ENCODE results near the gene KHSRP. TPM values are rescaled to one million over a fixed set of nuclear protein-coding genes. Genes with fewer than 3 reads are reported as not detected.
"Not testable (repeated sequence)": the region's sequence is repeated elsewhere in the genome, so short reads cannot be mapped to it uniquely, and the experiment has no call there.

Gene KHSRP
- total RNA-seq, 1 donor from 2014 or later = 152 TPM

GRCh38 chr19:6409346-6409745 lies 15.3 kb downstream of the KHSRP start:
- H3K9me3 ChIP-seq = no peaks in the 10 kb centered on the region
- TF ChIP-seq, protein P1, sequence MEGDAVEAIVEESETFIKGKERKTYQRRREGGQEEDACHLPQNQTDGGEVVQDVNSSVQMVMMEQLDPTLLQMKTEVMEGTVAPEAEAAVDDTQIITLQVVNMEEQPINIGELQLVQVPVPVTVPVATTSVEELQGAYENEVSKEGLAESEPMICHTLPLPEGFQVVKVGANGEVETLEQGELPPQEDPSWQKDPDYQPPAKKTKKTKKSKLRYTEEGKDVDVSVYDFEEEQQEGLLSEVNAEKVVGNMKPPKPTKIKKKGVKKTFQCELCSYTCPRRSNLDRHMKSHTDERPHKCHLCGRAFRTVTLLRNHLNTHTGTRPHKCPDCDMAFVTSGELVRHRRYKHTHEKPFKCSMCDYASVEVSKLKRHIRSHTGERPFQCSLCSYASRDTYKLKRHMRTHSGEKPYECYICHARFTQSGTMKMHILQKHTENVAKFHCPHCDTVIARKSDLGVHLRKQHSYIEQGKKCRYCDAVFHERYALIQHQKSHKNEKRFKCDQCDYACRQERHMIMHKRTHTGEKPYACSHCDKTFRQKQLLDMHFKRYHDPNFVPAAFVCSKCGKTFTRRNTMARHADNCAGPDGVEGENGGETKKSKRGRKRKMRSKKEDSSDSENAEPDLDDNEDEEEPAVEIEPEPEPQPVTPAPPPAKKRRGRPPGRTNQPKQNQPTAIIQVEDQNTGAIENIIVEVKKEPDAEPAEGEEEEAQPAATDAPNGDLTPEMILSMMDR (IDR thresholded peaks at IDR 0.05) = no peak
- H3K36me3 ChIP-seq = peaks cover 4 to 6% of the 10 kb centered on the region in 2 donors

GRCh38 chr19:6406401-6406800 lies 18.2 kb downstream of the KHSRP start:
- TF ChIP-seq, protein P1 (IDR thresholded peaks at IDR 0.05) = no peak
- intact Hi-C loops (cut with DNase I) = no loop called here
- DNase-seq (ENCODE audit: low spot score in 2 of 2) = no peak

More at GRCh38 chr19:6409346-6409745, 15.3 kb downstream of the KHSRP start:
- no peak for DNase-seq (ENCODE audit: low spot score in 2 of 2)
- intact Hi-C loops (cut with DNase I) = no loop called here
- Histone ChIP-seq H3K27ac (no peak overlapping the region), H3K27me3 (no peaks in the 10 kb centered on the region), H3K4me3 (no peak overlapping the region), H3K4me1 (no peaks in the 10 kb centered on the region)

DNA sequence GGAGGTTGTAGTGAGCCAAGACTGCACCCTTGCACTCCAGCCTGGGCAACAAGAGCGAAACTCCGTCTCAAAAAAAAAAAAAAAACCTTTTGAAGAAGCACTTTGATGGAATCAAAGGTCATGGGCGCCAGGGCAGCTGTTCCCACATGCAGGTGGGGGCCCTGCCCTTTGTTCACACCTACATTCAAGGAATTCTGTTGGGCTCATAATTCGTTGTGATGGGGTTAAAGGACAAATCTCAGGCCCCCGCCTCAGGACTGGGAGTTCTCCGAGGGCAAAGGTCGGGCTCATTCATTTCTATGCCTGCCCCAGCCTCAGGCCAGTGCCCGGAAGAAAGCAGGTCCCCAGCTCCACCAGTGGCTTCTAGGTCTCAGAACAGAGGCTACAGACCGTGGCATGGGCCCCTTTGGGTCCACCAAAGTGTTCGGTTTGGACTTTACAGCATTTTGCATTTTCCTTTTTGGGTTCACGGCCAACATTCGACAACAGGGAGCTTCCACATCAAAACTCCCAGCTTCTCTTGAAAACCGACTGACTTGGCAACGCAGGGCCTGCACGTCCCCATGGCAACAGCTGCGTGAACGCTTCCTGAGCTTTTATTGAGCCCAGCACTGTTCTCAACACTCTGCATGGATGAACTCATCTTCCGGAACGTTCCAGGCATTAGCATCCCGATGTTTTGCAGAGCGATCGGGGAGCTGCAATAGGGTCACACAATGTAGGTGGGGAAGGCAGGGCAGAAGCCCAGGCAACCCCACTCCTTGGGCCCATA lies 21.6 kb downstream of the KHSRP start:
- Histone ChIP-seq H3K27ac (no peak overlapping the region), H3K27me3 (no peaks in the 10 kb centered on the region), H3K4me3 (no peak overlapping the region), H3K4me1 (no peaks in the 10 kb centered on the region), H3K36me3 (no peaks in the 10 kb centered on the region), H3K9me3 (no peaks in the 10 kb centered on the region)
- intact Hi-C loops (cut with DNase I) = no loop called here
- DNase-seq (ENCODE audit: low spot score in 2 of 2) = no peak
- TF ChIP-seq, protein P1 (IDR thresholded peaks at IDR 0.05) = no peak

More at GRCh38 chr19:6406401-6406800, 18.2 kb downstream of the KHSRP start:
- H3K4me3 ChIP-seq = no peak overlapping the region
- no peaks in the 10 kb centered on the region for H3K9me3 ChIP-seq
- H3K4me1 ChIP-seq = no peaks in the 10 kb centered on the region
- no peaks in the 10 kb centered on the region for H3K27me3 ChIP-seq
- H3K36me3 ChIP-seq = no peaks in the 10 kb centered on the region
- H3K27ac ChIP-seq = no peak overlapping the region

DNA sequence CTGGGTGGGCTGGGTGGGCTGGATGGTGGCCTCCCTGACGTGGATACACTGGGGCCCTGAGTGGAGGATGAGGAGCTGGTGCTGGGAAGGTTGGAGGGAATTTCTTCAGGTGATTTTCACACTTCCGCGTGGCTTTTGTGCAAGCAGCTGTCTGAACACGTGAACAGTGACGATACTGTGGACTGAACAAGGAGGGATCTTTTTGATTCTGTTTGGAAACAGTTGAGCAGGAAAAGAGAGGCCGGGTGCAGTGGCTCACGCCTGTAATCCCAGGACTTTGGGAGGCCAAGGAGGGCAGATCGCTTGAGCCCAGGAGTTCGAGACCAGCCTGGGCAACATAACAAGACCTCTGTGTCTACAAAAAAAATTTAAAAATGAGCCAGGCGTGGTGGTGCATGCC lies 22.6 kb downstream of the KHSRP start:
- Histone ChIP-seq H3K9me3 (no peaks in the 10 kb centered on the region), H3K36me3 (no peaks in the 10 kb centered on the region), H3K4me1 (no peaks in the 10 kb centered on the region), H3K4me3 (no peak overlapping the region), H3K27ac (no peak overlapping the region), H3K27me3 (no peaks in the 10 kb centered on the region)
- TF ChIP-seq, protein P1 (IDR thresholded peaks at IDR 0.05) = no peak
- no peak for DNase-seq (ENCODE audit: low spot score in 2 of 2)
- intact Hi-C loops (cut with DNase I) = no loop called here

DNA sequence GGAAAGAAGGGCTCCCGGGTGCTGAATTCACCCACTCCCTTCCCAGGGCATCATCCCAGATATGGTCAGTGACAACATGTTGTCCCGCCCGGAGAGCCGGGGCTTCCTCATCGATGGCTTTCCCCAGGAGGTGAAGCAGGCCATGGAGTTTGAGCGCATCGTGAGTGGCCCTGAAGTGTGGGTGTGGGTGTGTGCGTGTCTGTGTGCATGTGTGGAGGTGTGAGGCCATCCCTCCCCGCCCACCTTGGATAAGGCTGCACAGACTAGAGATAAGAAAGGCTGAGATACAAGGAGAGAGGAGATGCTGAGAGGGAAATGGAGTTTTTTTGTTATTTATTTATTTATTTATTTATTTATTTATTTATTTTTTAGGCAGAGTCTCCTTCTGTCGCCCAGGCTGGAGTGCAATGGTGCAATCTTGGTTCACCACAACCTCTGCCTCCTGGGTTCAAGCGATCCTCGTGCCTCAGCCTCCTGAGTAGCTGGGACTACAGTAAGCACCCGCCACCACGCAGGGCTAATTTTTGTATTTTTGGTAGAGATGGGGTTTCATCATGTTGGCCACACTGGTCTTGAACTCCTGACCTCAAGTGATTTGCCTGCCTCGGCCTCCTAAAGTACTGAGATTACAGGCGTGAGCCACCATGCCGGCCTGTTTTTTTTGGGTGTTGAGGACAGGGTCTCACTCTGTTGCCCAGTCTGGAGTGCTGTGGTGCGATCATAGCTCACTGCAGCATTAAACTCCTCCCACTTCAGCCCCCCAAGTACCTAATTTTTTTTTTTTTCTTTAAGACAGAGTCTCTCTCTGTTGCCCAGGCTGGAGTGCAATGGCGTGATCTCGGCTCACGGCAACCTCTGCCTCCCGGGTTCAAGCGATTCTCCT lies 24.3 kb downstream of the KHSRP start:
- H3K36me3 ChIP-seq; intact Hi-C loops (cut with DNase I); H3K4me1 ChIP-seq; DNase-seq (ENCODE audit: low spot score in 2 of 2); H3K27ac ChIP-seq; H3K9me3 ChIP-seq; H3K4me3 ChIP-seq; H3K27me3 ChIP-seq: not testable (repeated sequence)

DNA sequence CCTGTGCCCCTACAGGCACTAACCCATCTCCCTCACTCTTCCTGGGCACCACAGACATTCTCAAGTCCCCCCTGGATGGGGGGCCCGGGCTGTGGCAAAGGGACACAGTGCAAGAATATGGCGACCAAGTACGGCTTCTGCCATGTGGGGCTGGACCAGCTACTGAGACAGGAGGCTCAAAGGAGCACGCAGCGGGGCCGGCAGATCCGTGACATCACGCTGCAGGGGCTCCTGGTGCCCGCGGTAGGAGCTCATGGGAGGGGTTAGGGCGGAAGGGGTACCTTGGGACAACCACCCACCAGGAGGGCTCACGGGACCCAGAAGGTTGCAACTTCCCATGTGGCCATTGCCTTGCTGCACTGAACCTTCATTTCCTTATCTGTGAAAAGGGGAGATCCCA lies 28.3 kb downstream of the KHSRP start:
- TF ChIP-seq, protein P1 (IDR thresholded peaks at IDR 0.05) = no peak
- no peak overlapping the region for H3K4me3 ChIP-seq
- peaks cover 9 to 12% of the 10 kb centered on the region in 2 donors for H3K4me1 ChIP-seq
- no peaks in the 10 kb centered on the region for H3K27me3 ChIP-seq
- no peak for DNase-seq (ENCODE audit: low spot score in 2 of 2)
- no peak overlapping the region for H3K27ac ChIP-seq
- no peaks in the 10 kb centered on the region for H3K36me3 ChIP-seq
- intact Hi-C loops (cut with DNase I) = no loop called here
- H3K9me3 ChIP-seq = no peaks in the 10 kb centered on the region

All from ascending aorta (tissue), 2 donors.